Measurements from ENCODE around the gene CCDC50. TPM values are rescaled to one million over a fixed set of nuclear protein-coding genes. Genes with fewer than 3 reads are reported as not detected.

The CCDC50 gene
- total RNA-seq, 4 donors from 2014 or later = 68.1 to 201 (median 106) TPM

- H3K36me3 ChIP-seq = no peaks in the 10 kb centered on the region
- TF ChIP-seq CTCF (IDR thresholded peaks at IDR 0.05) (no peak), POLR2A (IDR thresholded peaks at IDR 0.05) (no peak)
- no peaks in the 10 kb centered on the region for H3K4me1 ChIP-seq
- H3K27ac ChIP-seq = no peak overlapping the region
- no peak for DNase-seq
- no peaks in the 10 kb centered on the region for H3K9me3 ChIP-seq
- no peaks in the 10 kb centered on the region for H3K27me3 ChIP-seq
- H3K4me3 ChIP-seq = no peak overlapping the region
Measured at GRCh38 chr3:191412759-191413158, 83.6 kb downstream of the CCDC50 start.

- Histone ChIP-seq H3K27me3 (no peaks in the 10 kb centered on the region), H3K4me3 (no peak overlapping the region), H3K4me1 (no peaks in the 10 kb centered on the region), H3K9me3 (no peaks in the 10 kb centered on the region), H3K27ac (no peak overlapping the region), H3K36me3 (no peaks in the 10 kb centered on the region)
- DNase-seq = no peak
- TF ChIP-seq CTCF (IDR thresholded peaks at IDR 0.05) = no peak
- no peak for TF ChIP-seq POLR2A (IDR thresholded peaks at IDR 0.05)
Measured at GRCh38 chr3:191414286-191414685, 85.1 kb downstream of the CCDC50 start.

- no peak for TF ChIP-seq POLR2A (IDR thresholded peaks at IDR 0.05)
- no peak for TF ChIP-seq CTCF (IDR thresholded peaks at IDR 0.05)
- Histone ChIP-seq H3K9me3 (no peaks in the 10 kb centered on the region), H3K27me3 (no peaks in the 10 kb centered on the region), H3K36me3 (no peaks in the 10 kb centered on the region), H3K27ac (no peak overlapping the region), H3K4me3 (no peak overlapping the region), H3K4me1 (no peaks in the 10 kb centered on the region)
- DNase-seq = no peak
Measured at GRCh38 chr3:191414732-191415131, 85.5 kb downstream of the CCDC50 start.

- no peaks in the 10 kb centered on the region for H3K27me3 ChIP-seq
- no peak overlapping the region for H3K4me3 ChIP-seq
- TF ChIP-seq POLR2A (IDR thresholded peaks at IDR 0.05) (no peak), CTCF (IDR thresholded peaks at IDR 0.05) (no peak)
- H3K36me3 ChIP-seq = no peaks in the 10 kb centered on the region
- H3K4me1 ChIP-seq = no peaks in the 10 kb centered on the region
- no peak overlapping the region for H3K27ac ChIP-seq
- H3K9me3 ChIP-seq = no peaks in the 10 kb centered on the region
- DNase-seq = no peak
Measured at GRCh38 chr3:191415566-191415965, 86.4 kb downstream of the CCDC50 start.

GRCh38 chr3:191417457-191417729 lies 88.2 kb downstream of the CCDC50 start:
- no peak overlapping the region for H3K27ac ChIP-seq
- H3K27me3 ChIP-seq = no peaks in the 10 kb centered on the region
- no peaks in the 10 kb centered on the region for H3K9me3 ChIP-seq
- no peak for DNase-seq
- TF ChIP-seq CTCF (IDR thresholded peaks at IDR 0.05) = no peak
- TF ChIP-seq POLR2A (IDR thresholded peaks at IDR 0.05) = no peak
- no peak overlapping the region for H3K4me3 ChIP-seq
- no peaks in the 10 kb centered on the region for H3K36me3 ChIP-seq
- no peaks in the 10 kb centered on the region for H3K4me1 ChIP-seq

- H3K4me3 ChIP-seq = no peak overlapping the region
- H3K36me3 ChIP-seq = no peaks in the 10 kb centered on the region
- no peak overlapping the region for H3K27ac ChIP-seq
- H3K27me3 ChIP-seq = no peaks in the 10 kb centered on the region
- no peaks in the 10 kb centered on the region for H3K9me3 ChIP-seq
- no peak for TF ChIP-seq POLR2A (IDR thresholded peaks at IDR 0.05)
- TF ChIP-seq CTCF (IDR thresholded peaks at IDR 0.05) = no peak
- DNase-seq = no peak
- no peaks in the 10 kb centered on the region for H3K4me1 ChIP-seq
Measured at GRCh38 chr3:191420771-191421170, 91.6 kb downstream of the CCDC50 start.
